ENCODE results near the gene PLK4. TPM values are rescaled to one million over a fixed set of nuclear protein-coding genes. Genes with fewer than 3 reads are reported as not detected.

Gene PLK4
- 10 to 100 TPM; 21.6 to 26.4 (median 26.3) TPM for polyA plus RNA-seq (ENCODE audit: insufficient read length in 3 of 3)

DNA sequence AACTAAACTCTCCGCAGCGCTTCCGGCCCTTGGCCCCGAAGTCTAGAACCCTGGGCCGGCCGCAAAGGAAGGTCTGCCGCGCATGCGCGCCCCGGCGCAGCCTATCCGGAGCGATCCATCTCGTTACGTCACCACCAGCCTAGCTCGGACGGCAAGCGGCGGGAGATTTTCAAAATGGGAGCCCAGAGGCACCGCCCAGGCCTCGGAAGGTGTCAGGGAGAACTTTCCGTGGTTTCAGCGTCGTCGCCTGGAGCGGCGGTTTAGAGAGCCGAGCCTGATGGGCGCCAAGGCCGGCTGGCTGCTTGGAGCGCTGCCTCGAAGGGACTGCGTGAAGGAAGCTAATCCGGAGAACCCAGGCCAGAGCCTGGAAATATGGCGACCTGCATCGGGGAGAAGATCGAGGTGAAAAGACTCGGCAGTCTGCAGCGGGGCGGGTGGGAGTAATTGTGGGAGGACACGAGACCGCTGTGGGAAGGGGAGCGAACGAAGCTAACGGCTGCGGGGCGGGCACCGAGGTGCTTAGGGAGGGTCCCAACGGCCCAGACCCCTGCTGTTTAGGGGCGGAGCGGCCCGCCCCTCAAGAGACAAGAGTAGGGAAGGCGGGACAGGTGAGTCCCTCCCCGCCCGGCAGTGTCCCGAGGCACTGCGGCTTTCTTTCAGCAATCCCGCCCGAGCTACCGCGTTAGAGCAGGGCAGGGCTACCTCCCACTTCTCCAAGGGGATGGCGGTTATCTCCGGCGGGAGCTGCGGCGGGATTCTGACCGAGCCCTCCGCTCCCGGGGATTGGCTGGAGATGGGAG is at the start of gene PLK4:
Gene PLK4 (plus strand): TSS at position 131 of the 800 bp plus-strand sequence. CDS start 242 bp downstream, at position 373.
- peak in 2 of 3 donors; percentile 92 to 96 for DNase-seq (ENCODE audit: low read depth in 3 of 3, low spot score in 2 of 3)

DNA sequence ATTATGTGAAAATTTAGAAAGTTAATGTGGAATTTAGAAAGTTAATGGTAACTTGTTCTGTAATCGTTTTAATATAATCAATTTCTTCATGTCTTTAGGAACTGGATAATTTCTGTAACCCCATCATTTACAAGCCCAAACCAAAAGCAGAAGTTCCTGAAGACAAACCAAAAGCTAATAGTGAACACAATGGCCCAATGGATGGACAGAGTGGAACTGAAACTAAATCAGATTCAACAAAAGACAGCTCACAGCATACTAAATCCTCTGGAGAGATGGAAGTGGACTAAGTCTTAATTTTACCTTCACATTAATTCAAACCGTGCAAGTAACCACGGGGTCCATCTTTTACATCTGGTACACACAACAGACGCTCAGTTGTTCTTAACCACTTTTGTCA is 48.1 kb upstream of the PLK4 start:
- DNase-seq (ENCODE audit: low read depth in 3 of 3, low spot score in 2 of 3) = no peak

DNA sequence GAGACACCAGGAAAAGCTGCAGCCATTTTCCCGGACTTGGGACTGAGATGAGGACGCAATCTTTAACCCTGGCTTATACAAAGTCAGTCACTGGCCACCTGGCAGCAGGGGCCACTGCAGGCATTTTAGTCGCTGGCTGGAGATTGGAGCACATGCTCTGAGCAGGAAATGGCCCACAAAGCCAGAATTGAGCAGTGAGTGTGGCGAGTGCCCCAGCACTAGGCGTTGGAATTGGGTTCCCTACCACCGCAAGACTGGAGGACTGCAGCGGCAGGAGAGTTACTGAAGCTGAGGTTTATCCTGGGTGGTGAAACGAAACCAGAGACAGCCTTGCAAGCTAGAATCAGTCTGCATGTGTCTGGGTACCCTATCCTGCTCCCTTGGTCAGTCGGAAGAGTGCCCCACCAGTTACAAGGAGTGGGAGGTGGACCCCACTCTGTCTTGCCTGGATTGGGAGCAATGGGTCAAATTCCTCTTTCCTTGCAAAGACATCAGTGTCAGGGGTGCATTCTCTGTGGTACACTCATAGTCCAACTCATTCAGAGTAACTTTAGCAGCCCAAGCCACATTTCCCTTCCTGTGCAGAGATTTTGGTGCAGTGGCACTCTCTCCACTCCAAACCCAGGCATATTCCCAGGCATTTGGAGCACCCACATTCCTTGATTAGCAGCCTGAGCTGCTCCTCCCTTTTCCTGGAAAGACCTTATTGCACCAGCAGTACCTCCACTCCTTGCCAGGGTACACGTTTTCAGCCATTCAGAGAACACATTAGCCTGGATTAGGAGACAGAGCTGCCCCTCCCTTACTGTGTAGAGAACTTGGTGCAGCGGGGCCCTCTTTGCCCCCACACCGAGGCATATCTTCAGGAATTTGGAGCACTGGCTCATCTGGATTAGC is 36.7 kb upstream of the PLK4 start:
- DNase-seq (ENCODE audit: low read depth in 3 of 3, low spot score in 2 of 3) = no peak

DNA sequence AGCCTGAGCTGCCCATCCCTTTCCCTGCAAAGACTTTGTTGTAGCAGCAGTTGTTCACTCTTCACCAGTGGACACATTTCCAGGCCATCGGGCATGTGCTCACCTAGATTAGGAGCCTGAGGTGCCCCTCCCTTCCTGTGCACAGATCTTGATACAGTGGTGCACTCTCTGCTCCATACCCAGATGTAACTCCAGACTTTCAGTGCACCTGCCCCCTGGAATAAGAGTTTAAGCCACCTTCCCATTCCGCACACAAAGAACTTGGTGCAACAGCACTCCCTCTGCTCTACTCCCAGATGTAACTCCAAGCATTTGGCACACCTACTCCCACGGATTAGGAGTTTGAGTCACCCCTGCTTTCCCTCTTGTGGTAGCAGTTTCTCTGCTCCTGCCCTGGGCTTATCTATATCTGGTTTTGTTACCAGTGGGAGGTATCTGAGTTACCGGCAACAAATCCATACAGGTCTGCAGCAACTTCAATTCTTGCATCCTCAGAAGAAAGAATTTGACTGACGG is 36.0 kb upstream of the PLK4 start:
- DNase-seq (ENCODE audit: low read depth in 3 of 3, low spot score in 2 of 3) = no peak

DNA sequence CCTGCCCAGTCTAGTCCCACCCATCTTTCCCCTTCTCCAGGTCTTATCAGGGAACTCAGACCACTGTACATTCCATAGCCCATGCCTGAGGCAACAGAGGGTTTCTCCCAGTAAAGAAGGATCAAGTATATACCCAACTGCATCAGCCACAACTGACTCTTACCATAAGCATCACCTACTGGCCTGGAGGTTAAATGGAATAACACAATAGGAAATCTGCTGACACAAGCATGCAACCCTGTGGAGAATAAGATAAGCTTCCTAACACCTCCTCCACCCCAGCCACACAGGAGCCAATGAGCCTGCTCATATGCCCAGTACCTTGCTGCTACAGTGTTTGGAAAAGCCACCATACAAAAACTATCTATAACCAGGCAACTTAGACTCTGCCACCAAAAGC is 34.6 kb upstream of the PLK4 start:
- no peak for DNase-seq (ENCODE audit: low read depth in 3 of 3, low spot score in 2 of 3)

DNA sequence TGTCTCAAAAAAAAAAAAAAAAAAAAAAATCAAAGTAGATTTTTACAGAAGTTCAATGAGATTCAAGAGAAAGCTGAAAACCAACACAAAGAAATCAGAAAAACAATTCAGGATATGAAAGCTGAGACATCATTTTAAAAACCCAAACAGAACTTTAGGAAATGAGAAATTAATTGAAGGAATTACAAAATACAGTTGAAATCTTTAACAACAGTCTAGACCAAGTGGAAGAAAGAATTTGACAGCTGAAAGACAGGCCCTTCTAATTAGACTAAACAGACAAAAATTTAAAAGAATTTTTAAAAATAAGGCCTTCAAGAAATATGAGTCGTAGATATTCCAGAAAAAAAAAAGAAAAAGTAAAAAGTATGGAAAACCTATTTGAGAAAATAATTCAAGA is 33.9 kb upstream of the PLK4 start:
- DNase-seq (ENCODE audit: low read depth in 3 of 3, low spot score in 2 of 3) = no peak

DNA sequence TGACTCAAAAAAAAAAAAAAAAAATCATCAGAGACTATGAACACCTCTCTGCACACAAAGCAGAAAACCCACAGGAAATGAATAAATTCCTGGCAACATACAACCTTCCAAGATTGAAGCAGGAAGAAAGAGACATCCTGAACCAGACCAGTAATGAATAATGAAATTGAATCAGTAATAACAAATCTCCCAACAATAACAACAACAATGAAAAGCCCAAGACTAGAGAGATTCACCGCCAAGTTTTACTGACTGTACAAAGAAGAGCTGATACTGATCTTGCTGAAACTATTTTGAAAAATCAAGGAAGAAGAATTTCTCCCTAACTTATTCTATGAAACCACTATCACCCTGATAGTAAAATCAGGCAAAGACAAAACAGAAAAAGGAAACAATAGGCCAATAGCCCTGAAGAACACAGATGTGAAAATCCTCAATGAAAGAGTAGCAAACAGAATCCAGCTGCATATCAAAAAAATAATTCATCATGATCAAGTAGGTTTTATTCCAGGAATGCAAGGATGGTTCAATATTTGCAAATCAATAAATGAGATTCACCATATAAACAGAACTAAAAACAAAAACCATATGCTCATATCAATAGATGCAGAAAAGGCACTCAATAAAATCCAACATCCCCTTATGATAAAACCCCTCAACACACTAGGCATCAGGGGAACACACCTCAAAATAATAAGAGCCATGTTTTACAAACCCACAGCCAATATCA is 31.0 kb upstream of the PLK4 start:
- no peak for DNase-seq (ENCODE audit: low read depth in 3 of 3, low spot score in 2 of 3)

DNA sequence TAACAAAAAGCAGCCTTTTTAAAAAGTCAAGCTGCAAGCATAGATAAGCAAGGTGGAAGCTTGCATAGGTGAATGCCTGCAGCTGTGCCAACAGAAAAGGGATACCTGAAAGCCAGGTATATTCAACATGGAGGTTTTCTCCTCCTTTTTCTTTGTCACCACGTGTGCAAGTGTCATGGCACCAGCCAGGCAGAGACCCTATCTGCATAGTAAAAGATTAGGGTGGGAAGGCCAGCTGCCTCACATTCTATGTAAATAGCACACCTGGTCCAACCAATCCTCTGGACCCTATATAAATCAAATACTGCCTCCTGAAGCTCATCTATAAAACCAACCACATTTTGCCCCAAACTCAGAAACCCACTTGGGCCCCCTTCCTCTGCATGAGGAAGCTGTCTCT is 28.0 kb upstream of the PLK4 start:
- no peak for DNase-seq (ENCODE audit: low read depth in 3 of 3, low spot score in 2 of 3)

DNA sequence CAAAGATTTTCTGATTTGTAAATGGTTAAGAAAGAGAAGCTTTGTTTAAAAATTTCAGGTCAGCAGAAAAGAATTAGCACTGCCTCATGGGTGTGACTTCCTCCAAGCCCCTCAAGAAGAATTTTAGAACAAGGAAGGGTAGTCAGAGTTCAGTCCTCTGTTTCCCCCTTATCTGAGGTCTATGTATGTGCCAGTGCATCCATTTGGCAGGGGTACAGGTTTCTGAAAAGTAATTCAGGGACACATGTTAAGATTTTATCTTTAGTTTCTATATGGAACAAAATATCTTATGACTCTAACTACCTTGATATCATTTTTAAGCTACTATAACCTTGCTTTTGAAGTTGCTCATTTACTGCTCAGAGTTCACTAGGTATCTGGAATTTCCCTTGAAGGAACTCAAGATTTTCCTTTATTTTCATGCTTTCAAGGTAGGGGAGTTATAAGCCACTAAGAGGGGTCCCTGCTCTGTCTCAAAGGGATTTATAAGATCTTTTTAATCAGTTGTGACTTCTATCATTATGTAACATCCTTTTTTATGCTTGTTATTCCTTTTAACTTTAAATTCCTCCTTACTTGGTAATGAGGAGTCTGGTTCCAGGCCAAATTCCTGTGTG is 24.4 kb upstream of the PLK4 start:
- no peak for DNase-seq (ENCODE audit: low read depth in 3 of 3, low spot score in 2 of 3)

DNA sequence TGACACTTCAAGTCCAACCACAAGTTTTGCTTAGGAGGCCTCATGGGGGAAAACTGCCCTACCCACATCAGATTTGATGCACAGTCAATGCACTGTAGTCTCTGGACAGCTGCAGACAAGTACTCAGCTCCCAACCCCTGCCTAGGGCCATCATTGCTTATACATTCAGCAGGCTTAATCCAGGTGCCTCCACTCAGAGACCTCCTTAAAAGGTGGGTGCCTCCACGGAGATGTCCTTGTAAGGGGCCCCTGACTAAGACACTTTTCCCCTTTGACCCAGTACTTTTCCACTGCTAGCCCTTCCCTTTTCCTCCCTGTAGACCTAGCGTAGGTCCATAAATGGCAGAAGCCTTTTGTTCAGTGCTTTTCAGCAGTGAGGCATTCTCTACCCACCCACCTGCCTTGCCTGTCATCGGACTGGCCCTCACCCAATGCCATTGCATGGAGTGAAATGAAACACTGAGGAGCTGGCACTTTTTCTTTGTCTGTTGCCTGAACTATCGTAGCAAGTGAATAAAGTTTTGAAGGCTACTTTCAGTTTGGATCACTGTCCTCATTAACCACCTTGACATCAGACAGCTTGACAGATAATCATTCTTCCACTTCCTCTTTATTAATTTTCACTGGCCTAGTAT is 23.8 kb upstream of the PLK4 start:
- no peak for DNase-seq (ENCODE audit: low read depth in 3 of 3, low spot score in 2 of 3)

DNA sequence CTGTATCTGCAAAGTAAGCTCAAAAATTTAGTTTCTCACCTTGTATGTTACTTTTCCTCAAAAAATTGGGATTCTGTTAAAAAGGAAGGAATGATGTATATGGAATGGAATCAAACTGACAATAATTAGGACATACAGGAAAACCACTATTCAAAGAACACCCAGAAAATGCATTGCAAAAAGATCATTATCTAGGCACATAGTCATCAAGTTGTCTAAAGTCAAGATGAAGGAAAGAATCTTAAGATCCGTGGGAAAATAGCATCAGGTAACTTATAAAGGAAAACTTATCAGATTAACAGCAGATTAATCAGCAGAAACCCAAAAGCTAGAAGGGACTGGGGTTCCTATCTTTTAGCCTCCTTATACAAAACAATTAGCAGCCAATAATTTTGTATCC is 23.1 kb upstream of the PLK4 start:
- no peak for DNase-seq (ENCODE audit: low read depth in 3 of 3, low spot score in 2 of 3)

DNA sequence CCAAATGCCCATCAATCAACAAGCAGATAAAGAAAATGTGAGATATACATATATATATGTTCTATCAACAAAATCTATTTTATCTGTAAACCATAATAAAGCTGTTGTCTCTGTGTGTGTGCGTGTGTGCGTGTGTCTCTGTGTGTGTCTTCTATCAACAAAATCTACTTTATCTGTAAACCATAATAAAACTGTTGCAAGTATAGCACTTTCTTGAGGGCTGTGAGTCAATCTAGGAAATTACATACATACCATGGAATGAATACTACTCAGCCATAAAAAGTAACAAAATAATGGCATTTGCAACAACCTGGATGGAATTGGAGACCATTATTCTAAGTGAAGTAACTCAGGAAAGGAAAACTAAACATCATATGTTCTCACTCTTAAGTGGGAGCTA is 12.5 kb upstream of the PLK4 start:
- DNase-seq (ENCODE audit: low read depth in 3 of 3, low spot score in 2 of 3) = no peak

DNA sequence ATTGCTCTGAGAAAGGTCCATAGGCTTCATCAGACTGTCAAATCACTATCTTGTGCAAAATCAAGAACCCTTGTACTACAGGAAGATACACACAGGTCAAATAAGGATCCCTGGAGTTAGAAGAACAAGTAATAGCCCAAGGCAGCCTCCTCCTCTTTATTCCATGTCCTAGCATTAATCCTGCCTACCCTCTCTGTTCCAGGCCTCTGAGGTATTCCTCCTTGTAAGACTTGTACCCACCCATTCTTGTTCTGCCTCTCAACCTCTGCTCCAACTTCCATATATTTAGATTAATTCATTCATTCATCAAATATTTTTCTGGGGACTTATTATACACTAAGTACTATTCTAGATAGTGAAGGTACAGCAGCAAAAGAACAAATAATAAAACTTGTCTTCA is 10.4 kb upstream of the PLK4 start:
- no peak for DNase-seq (ENCODE audit: low read depth in 3 of 3, low spot score in 2 of 3)

DNA sequence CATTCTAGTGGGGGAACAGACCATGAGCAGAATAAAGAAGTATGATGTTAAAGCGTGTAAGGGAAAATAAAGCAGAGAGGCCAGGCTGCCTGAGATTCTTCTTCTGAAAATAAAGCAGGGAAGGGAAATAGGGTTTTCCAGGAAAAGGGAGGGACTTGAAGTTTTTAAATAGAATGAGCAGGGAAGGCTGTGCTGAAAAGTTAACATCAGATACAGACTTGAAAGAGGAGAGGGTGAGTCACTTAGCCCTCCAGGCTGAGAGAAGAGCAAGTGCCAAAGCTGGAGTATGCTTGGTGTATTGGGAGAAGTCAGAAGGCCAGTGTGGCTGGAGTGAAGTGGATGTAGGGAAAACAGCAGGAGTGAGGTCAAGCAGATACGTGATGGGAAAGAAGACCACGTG is 10.0 kb upstream of the PLK4 start:
- DNase-seq (ENCODE audit: low read depth in 3 of 3, low spot score in 2 of 3) = no peak

DNA sequence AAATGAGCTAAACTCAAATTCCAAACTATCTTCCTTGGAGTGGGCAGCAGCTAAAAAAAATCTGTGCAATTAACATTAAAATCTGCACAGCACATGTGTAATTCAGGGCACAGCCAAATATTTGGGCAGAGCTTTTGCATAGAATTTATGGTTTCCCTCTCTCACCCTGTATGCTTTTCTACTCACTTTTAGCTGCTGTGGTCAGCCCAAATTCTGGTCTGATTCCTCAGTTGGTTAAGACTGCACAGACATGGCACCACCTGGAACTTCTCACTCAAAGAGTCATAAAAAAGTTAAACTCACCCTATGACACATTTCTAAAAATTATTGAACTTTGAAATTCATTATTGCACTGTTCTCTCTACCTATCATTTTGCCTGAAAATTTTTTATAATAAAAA is 4.9 kb upstream of the PLK4 start:
- no peak for DNase-seq (ENCODE audit: low read depth in 3 of 3, low spot score in 2 of 3)

DNA sequence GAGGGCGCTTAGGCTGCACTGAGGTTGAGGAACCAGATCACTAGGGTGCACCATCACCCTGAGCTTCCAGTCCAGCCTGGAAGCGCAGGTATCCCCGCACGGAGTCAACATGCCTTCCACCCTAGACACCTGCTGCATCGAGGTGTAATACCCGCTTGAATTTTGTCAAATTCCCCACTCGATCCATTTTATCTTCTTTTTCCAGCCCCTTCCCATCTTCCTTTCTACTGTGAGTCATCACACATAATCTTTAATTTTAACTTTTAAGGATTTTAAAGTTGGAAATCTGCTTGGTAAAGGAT is 821 bp downstream of the PLK4 start:
- no peak for DNase-seq (ENCODE audit: low read depth in 3 of 3, low spot score in 2 of 3)

DNA sequence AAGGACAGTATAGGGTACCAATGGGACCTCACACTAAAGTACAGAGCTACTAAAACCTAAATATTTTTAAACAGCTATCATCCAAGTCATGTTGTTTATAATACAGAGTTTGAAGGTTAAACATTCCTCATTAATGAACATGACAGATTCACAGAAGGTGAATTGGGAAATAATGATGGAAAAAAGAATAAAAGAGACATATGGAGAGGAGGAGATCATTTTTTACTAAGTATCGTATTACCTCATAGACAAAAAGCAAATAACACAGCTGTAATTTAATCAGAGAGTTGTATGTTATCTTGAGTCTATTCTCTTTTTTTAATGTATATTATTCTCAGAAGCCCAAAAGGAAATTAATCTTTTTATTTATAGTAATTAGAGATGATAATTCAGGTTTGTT is 7.9 kb downstream of the PLK4 start:
- no peak for DNase-seq (ENCODE audit: low read depth in 3 of 3, low spot score in 2 of 3)

DNA sequence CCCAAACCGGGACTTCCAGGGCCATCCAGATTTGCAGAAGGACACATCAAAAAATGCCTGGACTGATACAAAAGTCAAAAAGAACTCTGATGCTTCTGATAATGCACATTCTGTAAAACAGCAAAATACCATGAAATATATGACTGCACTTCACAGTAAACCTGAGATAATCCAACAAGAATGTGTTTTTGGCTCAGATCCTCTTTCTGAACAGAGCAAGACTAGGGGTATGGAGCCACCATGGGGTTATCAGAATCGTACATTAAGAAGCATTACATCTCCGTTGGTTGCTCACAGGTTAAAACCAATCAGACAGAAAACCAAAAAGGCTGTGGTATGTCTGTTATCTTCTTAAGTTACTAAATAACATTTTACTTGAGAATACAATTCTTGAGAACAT is 9.2 kb downstream of the PLK4 start:
- no peak for DNase-seq (ENCODE audit: low read depth in 3 of 3, low spot score in 2 of 3)

DNA sequence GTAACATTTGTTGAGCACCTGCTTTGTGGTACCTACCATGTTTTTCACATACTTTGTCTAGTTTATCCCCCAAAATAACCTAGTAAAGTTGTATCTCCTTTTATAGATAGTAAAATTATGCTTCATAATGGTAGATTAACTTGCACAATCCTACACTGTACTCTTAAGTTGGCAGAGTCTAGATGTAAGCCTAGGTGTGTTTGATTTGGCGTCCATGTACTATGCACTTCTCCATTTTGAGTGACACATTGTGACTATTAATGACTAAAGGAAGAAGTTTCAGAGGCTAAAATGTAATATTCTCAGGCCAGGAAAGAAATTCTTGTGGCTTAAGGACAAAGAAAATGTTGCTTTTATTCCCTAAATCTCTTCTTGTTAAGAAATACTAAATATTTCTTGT is 15.4 kb downstream of the PLK4 start:
- DNase-seq (ENCODE audit: low read depth in 3 of 3, low spot score in 2 of 3) = no peak

DNA sequence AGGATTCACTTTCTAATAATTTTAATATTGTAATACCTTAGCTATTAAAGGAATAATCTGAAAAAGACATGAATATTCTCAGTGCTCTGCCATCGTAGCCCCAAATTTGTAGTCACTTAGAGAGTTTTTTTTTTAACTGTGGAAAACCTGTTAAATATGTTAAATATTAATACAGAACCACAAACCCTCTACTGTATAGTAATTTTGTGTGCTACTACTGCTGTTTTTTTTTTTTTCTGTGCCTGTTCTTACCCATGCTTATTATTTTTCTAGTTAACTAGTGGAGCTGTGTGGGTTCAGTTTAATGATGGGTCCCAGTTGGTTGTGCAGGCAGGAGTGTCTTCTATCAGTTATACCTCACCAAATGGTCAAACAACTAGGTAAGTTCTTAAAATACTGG is 15.8 kb downstream of the PLK4 start:
- DNase-seq (ENCODE audit: low read depth in 3 of 3, low spot score in 2 of 3) = no peak

All from right renal cortex interstitium (tissue), 3 donors.